K562 (cell line): ENCODE results near the gene PLCB1. TPM values are rescaled to one million over a fixed set of nuclear protein-coding genes. Genes with fewer than 3 reads are reported as not detected.

Experiments used
- ATAC-seq: fragments of 200-7000 bp; cut with Tn5 transposase; 3 replicates; pipeline ENCODE4 v1.9.1; 2020; ENCODE audit warnings: moderate library complexity
- BruUV-seq: library from RNA; stranded (reverse); fragments of 400-500 nt; replicated peaks from 2 replicates; lab custom pipeline; 2021; lab: Mats Ljungman, UMichigan
- CTCF ChIA-PET: fragments of 300-600 bp; formaldehyde crosslinking; extraction: SDS; loops from one replicate; lab custom pipeline; 2021; ENCODE audit warnings: low intra/inter-chr PET ratio; lab: Yijun Ruan, JAX
- POLR2A ChIA-PET: fragments of 300-600, 350-650 bp; sonication (Branson Sonifier 250); formaldehyde crosslinking; extraction: SDS; loops from one replicate; lab custom pipeline; 2021; ENCODE audit warnings: antibody characterized with exemption, inconsistent platforms; lab: Yijun Ruan, JAX
- DNase-seq, 4 experiments: peaks; one replicate each; pipeline versions ENCODE4 v3.0.0 to v3.0.0-alpha.2; 2011 to 2018; ENCODE audit warnings: low spot score in 3 of 4, mixed read lengths in 3 of 4; ENCODE audit errors: extremely low read depth in 1 of 4
- FAIRE-seq: peaks from 2 replicates; lab custom pipeline; 2011; peaks lifted over from hg19 to GRCh38; lab: Jason Lieb, UNC
- H2AFZ ChIP-seq: 2 replicates; pipeline ENCODE4 v1.6.0; 2011; ENCODE audit warnings: low read depth, low read length, control low read depth, inconsistent platforms
- H3K27ac ChIP-seq: fragments of 200-600 bp; 3 replicates; pipeline ENCODE4 v1.8.0; 2011; ENCODE audit warnings: low read depth, mild to moderate bottlenecking, control low read depth, inconsistent platforms, low read length, moderate library complexity, mixed read lengths; ENCODE audit errors: extremely low read depth
- H3K27me3 ChIP-seq, 2 experiments: fragments of 300-600 bp in 1 of 2; 2 replicates in 1 of 2; 3 replicates in 1 of 2; pipeline versions ENCODE4 v1.6.0 to v1.8.0; 2011; ENCODE audit warnings: inconsistent platforms in 2 of 2, low read length in 2 of 2, mild to moderate bottlenecking in 1 of 2, mixed read lengths in 1 of 2, moderate library complexity in 1 of 2; ENCODE audit not compliant: control insufficient read depth in 2 of 2, insufficient read depth in 2 of 2
- H3K36me3 ChIP-seq: fragments of 300-600 bp; 3 replicates; pipeline ENCODE4 v1.8.0; 2011; ENCODE audit warnings: mild to moderate bottlenecking, low read length, inconsistent platforms; ENCODE audit not compliant: control insufficient read depth, insufficient read depth
- H3K4me1 ChIP-seq, 2 experiments: fragments of 200-600 bp in 1 of 2; replicated peaks in 1 of 2; 2 replicates in 1 of 2; 3 replicates in 1 of 2; pipeline versions ENCODE4 v1.5.1 to v1.8.0; 2011; ENCODE audit warnings: inconsistent platforms in 2 of 2, low read length in 2 of 2, mild to moderate bottlenecking in 1 of 2, mixed read lengths in 1 of 2, moderate library complexity in 1 of 2; ENCODE audit not compliant: control insufficient read depth in 2 of 2, insufficient read depth in 2 of 2
- H3K4me2 ChIP-seq: 2 replicates; pipeline ENCODE4 v1.6.1; 2011; ENCODE audit warnings: low read length, control low read depth, inconsistent platforms, mixed read lengths; ENCODE audit not compliant: insufficient read depth
- H3K4me3 ChIP-seq: fragments of 200-600 bp; sonication (generic), shearing (Covaris generic); 2 replicates; pipeline ENCODE4 v1.5.1; 2016; ENCODE audit warnings: control low read depth, inconsistent platforms
- H3K79me2 ChIP-seq: fragments of 200-600 bp; 3 replicates; pipeline ENCODE4 v1.8.0; 2011; ENCODE audit warnings: low read length, inconsistent platforms; ENCODE audit not compliant: control insufficient read depth, insufficient read depth
- H3K9ac ChIP-seq, 2 experiments: 2 replicates each; pipeline versions ENCODE4 v1.6.0 to v1.6.1; 2011; ENCODE audit warnings: low read depth in 2 of 2, low read length in 2 of 2, control low read depth in 1 of 2, inconsistent platforms in 1 of 2, mild to moderate bottlenecking in 1 of 2, mixed read lengths in 1 of 2; ENCODE audit not compliant: insufficient read depth in 1 of 2
- H3K9me1 ChIP-seq: one replicate; pipeline ENCODE4 v1.6.0; 2011; ENCODE audit warnings: inconsistent platforms, mild to moderate bottlenecking, low read length, moderate library complexity; ENCODE audit not compliant: control insufficient read depth, insufficient read depth
- H3K9me3 ChIP-seq: replicated peaks from 2 replicates; pipeline ENCODE4 v1.5.1; 2011; ENCODE audit warnings: low read depth, low read length, inconsistent platforms; ENCODE audit not compliant: control insufficient read depth, insufficient read depth
- H4K20me1 ChIP-seq: replicated peaks from 2 replicates; pipeline ENCODE4 v1.6.1; 2011; ENCODE audit warnings: low read length, inconsistent platforms, mixed read lengths; ENCODE audit not compliant: control insufficient read depth, insufficient read depth
- NBN ChIP-seq: fragments of 450-650 bp; IDR thresholded peaks from 2 replicates; pipeline ENCODE4 v1.6.1; 2016; ENCODE audit warnings: low read depth, mild to moderate bottlenecking
- NONO ChIP-seq, 2 experiments: fragments of 200-400 bp in 1 of 2; fragments of 450-650 bp in 1 of 2; formaldehyde crosslinking in 1 of 2; IDR thresholded peaks; 2 replicates each; pipeline ENCODE4 v1.6.1; 2017; ENCODE audit warnings: low read depth in 2 of 2, mild to moderate bottlenecking in 2 of 2, moderate library complexity in 2 of 2, low read length in 1 of 2
- NR4A1 ChIP-seq, 2 experiments: fragments of 250-450 bp in 1 of 2; fragments of 450-650 bp in 1 of 2; sonication (Bioruptor Pico) in 1 of 2; IDR thresholded peaks; 2 replicates each; pipeline versions ENCODE4 v1.4.0 to v1.6.1; 2016 to 2020; ENCODE audit warnings: mild to moderate bottlenecking in 2 of 2, missing compliant biosample characterization in 1 of 2, missing genetic modification characterization in 1 of 2, moderate library complexity in 1 of 2
- PCBP2 ChIP-seq: fragments of 200-400 bp; formaldehyde crosslinking; IDR thresholded peaks from 2 replicates; pipeline ENCODE4 v1.6.1; 2018; ENCODE audit warnings: low read length, low read depth, mild to moderate bottlenecking, moderate library complexity; ENCODE audit not compliant: poor library complexity, severe bottlenecking
- ZNF121 ChIP-seq: sonication (generic); formaldehyde crosslinking; conservative IDR thresholded peaks from 2 replicates; pipeline ENCODE4 v1.8.0; 2022; ENCODE audit warnings: missing genetic modification reagents
- WGBS: fragments of 100-300 bp; shearing (Covaris generic); methylation state at CpG from one replicate; pipeline ENCODE4 v1.1.6; 2016; ENCODE audit warnings: low coverage, mixed read lengths; ENCODE audit not compliant: insufficient coverage; ENCODE audit errors: missing lambda C conversion rate; 5-methylcytosine and 5-hydroxymethylcytosine counted together
- in situ Hi-C: fragments of 300-500 bp; cut with MboI; formaldehyde crosslinking; loops from 4 replicates; pipeline ENCODE4 v1.15.0; 2018; ENCODE audit warnings: inconsistent platforms, mixed read lengths
- intact Hi-C: fragments of 100-400 bp; cut with micrococcal nuclease; formaldehyde crosslinking; loops from 2 replicates; pipeline ENCODE4 v1.14.2; 2022
- polyA plus RNA-seq, 8 experiments: library from polyadenylated mRNA; depleted of rRNA in 4 of 8; stranded (reverse) in 5 of 8; unstranded in 3 of 8; fragments of >200 nt; fragmentation: Nextera tagmentation in 2 of 8; fragmentation: Illumina TruSeq in 1 of 8; extraction: Ambion mirVana in 2 of 8; extraction: Trizol in 1 of 8; gene quantifications; 2 replicates each; pipeline versions ENCODE4 v1.2.1 to v1.2.3, GENCODE V29; 2011 to 2014; ENCODE audit warnings: inconsistent platforms in 1 of 8, missing spikeins in 1 of 8
- total RNA-seq, 7 experiments: library from RNA; depleted of rRNA in 6 of 7; stranded (reverse); fragments of >200 nt in 6 of 7; fragmentation: Illumina TruSeq in 2 of 7; extraction: Trizol in 2 of 7; gene quantifications; 2 replicates each; pipeline versions ENCODE4 v1.2.1 to v1.2.3, GENCODE V29; 2011 to 2021; ENCODE audit warnings: low replicate concordance in 1 of 7
- TF ChIP-seq, protein P1 (sequence below): fragments of 250-450 bp; sonication (Bioruptor Pico); IDR thresholded peaks from 2 replicates; pipeline ENCODE4 v1.4.0; 2020
- TF ChIP-seq, protein P2 (sequence below): fragments of 250-450 bp; sonication (Bioruptor Pico); IDR thresholded peaks from 2 replicates; pipeline ENCODE4 v1.8.0; 2022; ENCODE audit warnings: inconsistent platforms
- TF ChIP-seq, protein P3 (sequence below): fragments of 250-450 bp; sonication (Bioruptor Pico); IDR thresholded peaks from 2 replicates; pipeline ENCODE4 v1.4.0; 2020; ENCODE audit warnings: borderline replicate concordance
- TF ChIP-seq, protein P4 (sequence below): IDR thresholded peaks from 2 replicates; pipeline ENCODE4 v1.6.1; 2012; ENCODE audit warnings: low read depth, low read length, improper control_type of control experiment, borderline replicate concordance
- TF ChIP-seq, protein P5 (sequence below): fragments of 250-450 bp; sonication (Bioruptor Pico); IDR thresholded peaks from 2 replicates; pipeline ENCODE4 v1.5.0; 2021; ENCODE audit warnings: mild to moderate bottlenecking, moderate library complexity

Gene PLCB1
- total and polyA plus RNA-seq, 9 of the 15 experiments (the other 6 are each of a cell fraction or from before 2014, with no cell fraction given), result 0.34 to 3.1 (median 1.3) TPM

DNA sequence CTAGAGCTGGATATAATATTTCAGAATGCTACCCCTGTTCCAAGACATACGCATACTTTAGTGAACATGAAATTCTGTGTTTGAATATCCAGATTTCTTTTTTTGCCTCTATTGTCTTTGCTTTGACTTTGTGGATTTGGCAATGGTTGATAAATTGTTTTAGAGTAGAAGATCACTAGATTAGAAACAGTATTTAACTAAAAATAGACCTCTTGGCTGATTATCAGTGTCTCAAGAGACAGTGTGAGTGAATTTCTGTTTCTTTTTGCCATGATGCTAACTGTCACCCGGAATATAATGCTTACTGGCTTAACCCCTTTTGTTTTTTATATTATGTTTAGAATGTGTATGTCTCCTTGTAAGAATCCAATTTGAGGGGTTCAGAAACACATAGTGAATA is 102.5 kb downstream of the PLCB1 start (continued):
- TF ChIP-seq NR4A1 (CRISPR knock-in tag; IDR thresholded peaks at IDR 0.05) (no peak), NR4A1 (tag; IDR thresholded peaks at IDR 0.05) (no peak), ZNF121 (CRISPR knock-in tag) (no peak), PCBP2 (no peak)
- TF ChIP-seq, protein P1, sequence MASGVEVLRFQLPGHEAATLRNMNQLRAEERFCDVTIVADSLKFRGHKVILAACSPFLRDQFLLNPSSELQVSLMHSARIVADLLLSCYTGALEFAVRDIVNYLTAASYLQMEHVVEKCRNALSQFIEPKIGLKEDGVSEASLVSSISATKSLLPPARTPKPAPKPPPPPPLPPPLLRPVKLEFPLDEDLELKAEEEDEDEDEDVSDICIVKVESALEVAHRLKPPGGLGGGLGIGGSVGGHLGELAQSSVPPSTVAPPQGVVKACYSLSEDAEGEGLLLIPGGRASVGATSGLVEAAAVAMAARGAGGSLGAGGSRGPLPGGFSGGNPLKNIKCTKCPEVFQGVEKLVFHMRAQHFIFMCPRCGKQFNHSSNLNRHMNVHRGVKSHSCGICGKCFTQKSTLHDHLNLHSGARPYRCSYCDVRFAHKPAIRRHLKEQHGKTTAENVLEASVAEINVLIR (CRISPR knock-in tag), result no peak
- TF ChIP-seq, protein P2, sequence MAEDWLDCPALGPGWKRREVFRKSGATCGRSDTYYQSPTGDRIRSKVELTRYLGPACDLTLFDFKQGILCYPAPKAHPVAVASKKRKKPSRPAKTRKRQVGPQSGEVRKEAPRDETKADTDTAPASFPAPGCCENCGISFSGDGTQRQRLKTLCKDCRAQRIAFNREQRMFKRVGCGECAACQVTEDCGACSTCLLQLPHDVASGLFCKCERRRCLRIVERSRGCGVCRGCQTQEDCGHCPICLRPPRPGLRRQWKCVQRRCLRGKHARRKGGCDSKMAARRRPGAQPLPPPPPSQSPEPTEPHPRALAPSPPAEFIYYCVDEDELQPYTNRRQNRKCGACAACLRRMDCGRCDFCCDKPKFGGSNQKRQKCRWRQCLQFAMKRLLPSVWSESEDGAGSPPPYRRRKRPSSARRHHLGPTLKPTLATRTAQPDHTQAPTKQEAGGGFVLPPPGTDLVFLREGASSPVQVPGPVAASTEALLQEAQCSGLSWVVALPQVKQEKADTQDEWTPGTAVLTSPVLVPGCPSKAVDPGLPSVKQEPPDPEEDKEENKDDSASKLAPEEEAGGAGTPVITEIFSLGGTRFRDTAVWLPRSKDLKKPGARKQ (CRISPR knock-in tag), result no peak

DNA sequence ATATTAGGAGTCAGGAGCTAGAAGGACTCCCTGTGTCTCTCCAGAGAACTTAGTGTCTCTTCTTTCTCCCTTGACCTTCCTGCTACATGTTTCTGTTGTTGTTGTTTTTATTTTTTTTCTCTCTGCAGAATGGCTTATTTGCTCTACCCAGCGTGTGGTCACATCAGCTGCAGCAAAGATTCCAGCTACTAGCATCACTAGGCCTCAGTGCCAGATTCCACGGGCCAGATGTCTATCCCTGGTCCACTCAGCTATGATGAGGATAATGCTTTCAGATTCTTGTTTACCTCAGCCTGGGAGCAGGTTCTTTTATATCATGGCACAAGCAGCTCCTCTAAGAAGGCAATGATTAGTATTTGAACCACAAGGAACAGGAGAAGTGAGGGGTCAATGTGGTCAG is 110.0 kb downstream of the PLCB1 start:
- ChIA-PET POLR2A (interaction anchor here (0.7 to 1.4 kb wide), 2 partner anchors 9 to 162 kb away, joined by 3 to 5 read pairs; no protein-coding TSS in a partner anchor), CTCF (no interaction called here)
- H3K9me1 ChIP-seq, result no peaks in the 10 kb centered on the region
- no peak overlapping the region for H2AFZ ChIP-seq
- 0% methylated on average over 1 of the region's 2 CpGs for WGBS
- H3K9me3 ChIP-seq, result no peaks in the 10 kb centered on the region
- no peak overlapping the region for H3K9ac ChIP-seq
- H3K4me1 ChIP-seq, result no peaks in the 10 kb centered on the region
- ATAC-seq (no peak), FAIRE-seq (no peak), DNase-seq (no peak)
- BruUV-seq, result no TSS peak
- no peaks in the 10 kb centered on the region for H4K20me1 ChIP-seq
- H3K79me2 ChIP-seq, result no peaks in the 10 kb centered on the region
- no peak overlapping the region for H3K4me3 ChIP-seq
- intact Hi-C loops, result no loop called here
- TF ChIP-seq NONO (IDR thresholded peaks at IDR 0.05; ENCODE audit: low read depth in 2 of 2, low read length in 1 of 2), result no peak
- TF ChIP-seq, protein P3, sequence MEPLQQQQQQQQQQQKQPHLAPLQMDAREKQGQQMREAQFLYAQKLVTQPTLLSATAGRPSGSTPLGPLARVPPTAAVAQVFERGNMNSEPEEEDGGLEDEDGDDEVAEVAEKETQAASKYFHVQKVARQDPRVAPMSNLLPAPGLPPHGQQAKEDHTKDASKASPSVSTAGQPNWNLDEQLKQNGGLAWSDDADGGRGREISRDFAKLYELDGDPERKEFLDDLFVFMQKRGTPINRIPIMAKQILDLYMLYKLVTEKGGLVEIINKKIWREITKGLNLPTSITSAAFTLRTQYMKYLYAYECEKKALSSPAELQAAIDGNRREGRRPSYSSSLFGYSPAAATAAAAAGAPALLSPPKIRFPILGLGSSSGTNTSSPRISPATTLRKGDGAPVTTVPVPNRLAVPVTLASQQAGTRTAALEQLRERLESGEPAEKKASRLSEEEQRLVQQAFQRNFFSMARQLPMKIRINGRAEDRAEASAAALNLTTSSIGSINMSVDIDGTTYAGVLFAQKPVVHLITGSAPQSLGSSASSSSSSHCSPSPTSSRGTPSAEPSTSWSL, result no peak
- TF ChIP-seq NBN, result no peak
- TF ChIP-seq, protein P4, sequence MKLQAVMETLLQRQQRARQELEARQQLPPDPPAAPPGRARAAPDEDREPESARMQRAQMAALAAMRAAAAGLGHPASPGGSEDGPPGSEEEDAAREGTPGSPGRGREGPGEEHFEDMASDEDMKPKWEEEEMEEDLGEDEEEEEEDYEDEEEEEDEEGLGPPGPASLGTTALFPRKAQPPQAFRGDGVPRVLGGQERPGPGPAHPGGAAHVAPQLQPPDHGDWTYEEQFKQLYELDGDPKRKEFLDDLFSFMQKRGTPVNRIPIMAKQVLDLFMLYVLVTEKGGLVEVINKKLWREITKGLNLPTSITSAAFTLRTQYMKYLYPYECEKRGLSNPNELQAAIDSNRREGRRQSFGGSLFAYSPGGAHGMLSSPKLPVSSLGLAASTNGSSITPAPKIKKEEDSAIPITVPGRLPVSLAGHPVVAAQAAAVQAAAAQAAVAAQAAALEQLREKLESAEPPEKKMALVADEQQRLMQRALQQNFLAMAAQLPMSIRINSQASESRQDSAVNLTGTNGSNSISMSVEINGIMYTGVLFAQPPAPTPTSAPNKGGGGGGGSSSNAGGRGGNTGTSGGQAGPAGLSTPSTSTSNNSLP, result no peak
- TF ChIP-seq, protein P5, sequence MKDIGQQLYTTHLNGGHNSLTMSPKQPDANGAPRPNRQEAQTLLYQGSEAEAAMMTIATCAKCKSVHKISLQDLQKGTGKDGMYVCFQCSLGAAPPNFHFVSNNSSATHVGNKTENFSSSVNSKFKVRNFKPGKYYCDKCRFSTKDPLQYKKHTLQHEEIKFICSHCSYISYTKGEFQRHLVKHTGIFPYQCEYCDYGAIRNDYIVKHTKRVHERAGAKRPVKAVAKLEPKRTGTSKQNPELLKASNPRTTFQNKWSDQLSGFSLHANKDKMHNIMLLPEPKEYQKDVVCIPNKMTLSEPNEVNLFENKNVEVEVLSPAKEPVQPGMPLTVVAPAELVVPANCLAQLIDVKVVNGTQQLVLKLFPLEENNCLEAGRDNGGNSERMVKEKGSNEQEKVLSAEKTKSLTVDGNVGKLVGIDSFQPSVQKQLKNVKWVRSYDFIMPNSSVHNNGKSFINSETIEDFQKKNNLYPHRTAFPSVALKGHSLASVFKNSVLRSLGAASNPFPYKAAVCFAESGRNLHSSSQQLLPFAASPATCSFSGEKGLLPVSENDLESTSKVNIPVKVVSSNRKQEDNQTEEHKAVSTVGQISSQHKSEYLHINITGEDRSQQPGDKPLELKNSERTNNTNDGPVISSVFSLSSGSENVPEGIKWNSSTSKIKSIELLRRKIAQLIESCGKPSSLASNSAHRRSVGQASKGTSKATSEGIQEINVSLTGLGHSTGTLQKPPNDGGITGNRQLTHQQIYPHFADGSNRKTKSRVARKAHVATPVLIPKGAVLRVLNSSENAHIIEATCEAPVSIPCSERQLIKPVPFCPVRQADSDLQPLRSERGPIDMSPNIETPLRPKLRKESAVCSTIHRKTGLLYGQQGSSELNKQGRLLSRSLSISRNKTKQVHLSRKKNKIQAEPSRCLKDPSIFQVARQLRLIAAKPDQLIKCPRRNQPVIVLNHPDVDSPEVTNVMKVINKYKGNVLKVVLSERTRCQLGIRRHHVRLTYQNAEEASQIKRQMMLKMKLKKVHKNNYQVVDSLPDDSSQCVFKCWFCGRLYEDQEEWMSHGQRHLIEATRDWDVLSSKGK, result no peak
- in situ Hi-C loops, result no loop called here
- H3K27ac ChIP-seq, result no peak overlapping the region
- H3K4me2 ChIP-seq, result no peak overlapping the region
- H3K36me3 ChIP-seq, result no peaks in the 10 kb centered on the region
- H3K27me3 ChIP-seq, result no peaks in the 10 kb centered on the region
